ENCODE data around the gene CDCA3.

Gene CDCA3

GRCh38 chr12:6819106-6820030, 31.7 kb downstream of the CDCA3 start:
- DNase-seq, result no peak

GRCh38 chr12:6818645-6819044, 32.4 kb downstream of the CDCA3 start:
- no peak for DNase-seq

- no peak for DNase-seq
Observed at GRCh38 chr12:6818222-6818621, 32.9 kb downstream of the CDCA3 start.

GRCh38 chr12:6817662-6818157, 33.4 kb downstream of the CDCA3 start:
- DNase-seq, result no peak

- DNase-seq, result no peak
Observed at GRCh38 chr12:6817098-6817497, 34.0 kb downstream of the CDCA3 start.

- DNase-seq, result no peak
Observed at GRCh38 chr12:6816598-6816997, 34.5 kb downstream of the CDCA3 start.

- no peak for DNase-seq
Observed at GRCh38 chr12:6813363-6813762, 37.7 kb downstream of the CDCA3 start.

- DNase-seq, result no peak
Observed at GRCh38 chr12:6810758-6811157, 40.3 kb downstream of the CDCA3 start.

- no peak for DNase-seq
Observed at GRCh38 chr12:6809056-6809455, 42.0 kb downstream of the CDCA3 start.

- no peak for DNase-seq
Observed at GRCh38 chr12:6807170-6807569, 43.9 kb downstream of the CDCA3 start.

GRCh38 chr12:6799147-6799546, 51.9 kb downstream of the CDCA3 start:
- no peak for DNase-seq

All from activated CD4-positive, alpha-beta T cell treated with anti-CD3 and anti-CD28 coated beads for 4 hours (primary cell).